GM21619 (cell line): ENCODE measurements around the gene RABGAP1L.
A peak's percentile ranks its signal among the peaks of the same experiment; 100 is the strongest.

Source experiments
- ATAC-seq: cut with Tn5 transposase; IDR thresholded peaks from one replicate; pipeline ENCODE4 v1.9.1; 2021; ENCODE audit not compliant: unreplicated experiment

The RABGAP1L gene

GRCh38 chr1:174197088-174197487, 37.8 kb downstream of the RABGAP1L start:
- ATAC-seq, result no peak

- ATAC-seq, result no peak
These were observed 38.2 kb downstream of the RABGAP1L start for GRCh38 chr1:174197547-174197946.

- ATAC-seq, result no peak
These were observed 38.9 kb downstream of the RABGAP1L start for GRCh38 chr1:174198202-174198601.

GRCh38 chr1:174200746-174201145, 41.4 kb downstream of the RABGAP1L start:
- no peak for ATAC-seq

- ATAC-seq, result no peak
These were observed 45.5 kb downstream of the RABGAP1L start for GRCh38 chr1:174204697-174205308.

GRCh38 chr1:174206148-174206836, 47.0 kb downstream of the RABGAP1L start:
- ATAC-seq, result no peak

- ATAC-seq, result peak; percentile 81
These were observed 50.2 kb downstream of the RABGAP1L start for GRCh38 chr1:174209347-174210187.

- ATAC-seq, result no peak
These were observed 52.2 kb downstream of the RABGAP1L start for GRCh38 chr1:174211486-174211885.

- ATAC-seq, result no peak
These were observed 56.4 kb downstream of the RABGAP1L start for GRCh38 chr1:174215766-174216165.

- no peak for ATAC-seq
These were observed 57.9 kb downstream of the RABGAP1L start for GRCh38 chr1:174217248-174217647.

GRCh38 chr1:174217787-174218574, 58.7 kb downstream of the RABGAP1L start:
- ATAC-seq, result peak; percentile 38

- no peak for ATAC-seq
These were observed 59.7 kb downstream of the RABGAP1L start for GRCh38 chr1:174218983-174219382.

GRCh38 chr1:174219606-174220370, 60.5 kb downstream of the RABGAP1L start:
- no peak for ATAC-seq

- no peak for ATAC-seq
These were observed 62.4 kb downstream of the RABGAP1L start for GRCh38 chr1:174221681-174222080.

- no peak for ATAC-seq
These were observed 63.0 kb downstream of the RABGAP1L start for GRCh38 chr1:174222166-174222949.

- ATAC-seq, result no peak
These were observed 65.3 kb downstream of the RABGAP1L start for GRCh38 chr1:174224641-174225040.

- peak; percentile 80 for ATAC-seq
These were observed 66.3 kb downstream of the RABGAP1L start for GRCh38 chr1:174225499-174226204.

- ATAC-seq, result no peak
These were observed 71.1 kb downstream of the RABGAP1L start for GRCh38 chr1:174230399-174230798.

GRCh38 chr1:174232761-174233160, 73.4 kb downstream of the RABGAP1L start:
- no peak for ATAC-seq
